ENCODE data around the gene CCDC198. TPM values are rescaled to one million over a fixed set of nuclear protein-coding genes. Genes with fewer than 3 reads are reported as not detected.
A peak's percentile ranks its signal among the peaks of the same experiment; 100 is the strongest.

Gene CCDC198
- total RNA-seq, 1 experiment from 2014 or later = not detected

- no peaks in the 10 kb centered on the region for H3K27me3 Mint-ChIP-seq (ENCODE audit: insufficient read depth, unreplicated experiment)
- no peaks in the 10 kb centered on the region for H3K4me1 Mint-ChIP-seq (ENCODE audit: insufficient read depth, unreplicated experiment)
- POLR2A ChIA-PET = no interaction called here
- DNase-seq (ENCODE audit: unreplicated experiment) = no peak
- CTCF ChIA-PET = interaction anchor here (0.6 to 2.7 kb wide), 18 partner anchors 8 to 1888 kb away, joined by 3 to 15 read pairs (median 4); no protein-coding TSS in a partner anchor
- H3K9me3 Mint-ChIP-seq (ENCODE audit: unreplicated experiment) = no peaks in the 10 kb centered on the region
- no peak overlapping the region for H3K27ac Mint-ChIP-seq (ENCODE audit: low read depth, unreplicated experiment)
- no TSS peak for BruUV-seq (replicated peaks)
- no peaks in the 10 kb centered on the region for H3K36me3 Mint-ChIP-seq (ENCODE audit: insufficient read depth, unreplicated experiment)
- H3K4me3 Mint-ChIP-seq (ENCODE audit: unreplicated experiment) = no peak overlapping the region
- no peak for TF ChIP-seq CTCF (IDR thresholded peaks at IDR 0.05; ENCODE audit: unreplicated experiment)
- intact Hi-C loops (cut with micrococcal nuclease) = loop anchor here (2.0 kb wide), 2 partner anchors 207 to 385 kb away; no protein-coding TSS in a partner anchor
Observed at GRCh38 chr14:57485635-57486034, 8.0 kb downstream of the CCDC198 start.

- no peaks in the 10 kb centered on the region for H3K9me3 Mint-ChIP-seq (ENCODE audit: unreplicated experiment)
- no TSS peak for BruUV-seq (replicated peaks)
- ChIA-PET POLR2A (no interaction called here), CTCF (interaction anchor here (0.7 to 0.8 kb wide), 3 partner anchors 12 to 590 kb away, joined by 3 read pairs; no protein-coding TSS in a partner anchor)
- no peak for DNase-seq (ENCODE audit: unreplicated experiment)
- no peaks in the 10 kb centered on the region for H3K27me3 Mint-ChIP-seq (ENCODE audit: insufficient read depth, unreplicated experiment)
- no peak overlapping the region for H3K27ac Mint-ChIP-seq (ENCODE audit: low read depth, unreplicated experiment)
- peaks cover 24% of the 10 kb centered on the region for H3K4me1 Mint-ChIP-seq (ENCODE audit: insufficient read depth, unreplicated experiment)
- no peaks in the 10 kb centered on the region for H3K36me3 Mint-ChIP-seq (ENCODE audit: insufficient read depth, unreplicated experiment)
- intact Hi-C loops (cut with micrococcal nuclease) = no loop called here
- no peak overlapping the region for H3K4me3 Mint-ChIP-seq (ENCODE audit: unreplicated experiment)
- no peak for TF ChIP-seq CTCF (IDR thresholded peaks at IDR 0.05; ENCODE audit: unreplicated experiment)
Observed at GRCh38 chr14:57482120-57482519, 11.5 kb downstream of the CCDC198 start.

- ChIA-PET CTCF (interaction anchor here (0.7 to 2.2 kb wide), 4 partner anchors 10 to 830 kb away, joined by 3 to 7 read pairs (median 4); no protein-coding TSS in a partner anchor), POLR2A (interaction anchor here (1.6 kb wide), 1 partner anchor 602 kb away, joined by 4 read pairs; no protein-coding TSS in a partner anchor)
- no peak for TF ChIP-seq CTCF (IDR thresholded peaks at IDR 0.05; ENCODE audit: unreplicated experiment)
- peak; percentile 33 for DNase-seq (ENCODE audit: unreplicated experiment)
- Mint-ChIP-seq H3K4me3 (ENCODE audit: unreplicated experiment) (no peak overlapping the region), H3K27ac (ENCODE audit: low read depth, unreplicated experiment) (no peak overlapping the region), H3K9me3 (ENCODE audit: unreplicated experiment) (no peaks in the 10 kb centered on the region), H3K36me3 (ENCODE audit: insufficient read depth, unreplicated experiment) (no peaks in the 10 kb centered on the region), H3K27me3 (ENCODE audit: insufficient read depth, unreplicated experiment) (no peaks in the 10 kb centered on the region), H3K4me1 (ENCODE audit: insufficient read depth, unreplicated experiment) (peaks cover 24% of the 10 kb centered on the region)
- no TSS peak for BruUV-seq (replicated peaks)
- intact Hi-C loops (cut with micrococcal nuclease) = no loop called here
Observed at GRCh38 chr14:57480051-57480450, 13.6 kb downstream of the CCDC198 start.

GRCh38 chr14:57479197-57479596 is 14.5 kb downstream of the CCDC198 start:
- Mint-ChIP-seq H3K4me3 (ENCODE audit: unreplicated experiment) (no peak overlapping the region), H3K27ac (ENCODE audit: low read depth, unreplicated experiment) (peak overlapping the region; percentile 82), H3K4me1 (ENCODE audit: insufficient read depth, unreplicated experiment) (peaks cover 24% of the 10 kb centered on the region), H3K36me3 (ENCODE audit: insufficient read depth, unreplicated experiment) (no peaks in the 10 kb centered on the region), H3K9me3 (ENCODE audit: unreplicated experiment) (no peaks in the 10 kb centered on the region), H3K27me3 (ENCODE audit: insufficient read depth, unreplicated experiment) (no peaks in the 10 kb centered on the region)
- BruUV-seq (replicated peaks) = no TSS peak
- DNase-seq (ENCODE audit: unreplicated experiment) = peak; percentile 65
- intact Hi-C loops (cut with micrococcal nuclease) = no loop called here
- POLR2A ChIA-PET = interaction anchor here (1.6 kb wide), 1 partner anchor 603 kb away, joined by 4 read pairs; no protein-coding TSS in a partner anchor
- CTCF ChIA-PET = interaction anchor here (0.7 to 2.2 kb wide), 3 partner anchors 11 to 598 kb away, joined by 3 to 7 read pairs (median 3); no protein-coding TSS in a partner anchor
- no peak for TF ChIP-seq CTCF (IDR thresholded peaks at IDR 0.05; ENCODE audit: unreplicated experiment)
